BJ (cell line): ENCODE results near the gene HOXA10. TPM values are rescaled to one million over a fixed set of nuclear protein-coding genes. Genes with fewer than 3 reads are reported as not detected.

Experiments
- CTCF ChIA-PET: fragments of 350-600 bp; formaldehyde crosslinking; extraction: SDS; loops from one replicate; lab custom pipeline; 2021; ENCODE audit warnings: antibody characterized with exemption, inconsistent platforms; lab: Yijun Ruan, JAX
- POLR2A ChIA-PET: fragments of 300-600 bp; sonication (Branson Sonifier 250); formaldehyde crosslinking; extraction: SDS; loops from one replicate; lab custom pipeline; 2021; ENCODE audit warnings: antibody characterized with exemption; lab: Charles Lee
- DNase-seq: peaks from one replicate; pipeline ENCODE4 v3.0.0-alpha.2; 2011; ENCODE audit warnings: low read depth
- H3K27me3 ChIP-seq: 2 replicates; pipeline ENCODE4 v1.6.0; 2011; ENCODE audit warnings: low read length; ENCODE audit not compliant: control insufficient read depth, insufficient read depth
- H3K36me3 ChIP-seq: 2 replicates; pipeline ENCODE4 v1.5.1; 2011; ENCODE audit warnings: low read length; ENCODE audit not compliant: control insufficient read depth, insufficient read depth
- H3K4me3 ChIP-seq: 2 replicates; pipeline ENCODE4 v1.5.1; 2011; ENCODE audit warnings: low read depth, mild to moderate bottlenecking, control low read depth, low read length
- polyA plus RNA-seq: library from polyadenylated mRNA; depleted of rRNA; stranded (reverse); fragments of >200 nt; gene quantifications from 2 replicates; pipeline ENCODE4 v1.2.3, GENCODE V29; 2011
- TF ChIP-seq, protein P1 (sequence below): IDR thresholded peaks from 2 replicates; pipeline ENCODE4 v1.5.1; 2011; ENCODE audit warnings: low read depth, mild to moderate bottlenecking, control low read depth, inconsistent platforms, low read length, moderate library complexity; ENCODE audit not compliant: insufficient read depth

The HOXA10 gene
- polyA plus RNA-seq, 1 experiment = 54.7 TPM

DNA sequence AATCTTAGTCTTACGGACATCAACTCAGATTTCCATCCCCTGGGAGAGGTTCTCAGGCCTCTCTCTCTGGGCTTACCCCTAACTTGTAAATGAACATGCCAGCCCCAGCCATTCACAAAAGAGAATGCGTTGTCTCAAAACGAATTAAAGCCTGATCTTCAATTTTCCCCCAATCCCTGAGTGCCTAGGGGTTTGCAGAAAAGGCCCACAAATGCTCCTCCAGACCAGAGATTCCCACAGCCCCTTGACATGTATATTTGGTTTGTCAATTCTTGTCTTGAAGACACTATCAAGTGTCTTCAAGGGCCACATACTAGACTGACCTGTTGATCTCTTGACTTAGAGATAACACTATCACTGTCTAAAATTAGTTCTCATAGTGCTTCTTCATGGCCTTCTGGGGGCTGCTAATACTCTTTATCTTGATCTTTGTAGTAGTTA, 37.7 kb upstream of the HOXA10 start:
- Histone ChIP-seq H3K36me3 (no peaks in the 10 kb centered on the region), H3K4me3 (no peak overlapping the region), H3K27me3 (no peaks in the 10 kb centered on the region)
- ChIA-PET POLR2A (no interaction called here), CTCF (interaction anchor here (0.6 to 3.5 kb wide), 10 partner anchors 9 to 713 kb away, joined by 3 to 23 read pairs (median 4); partner anchors contain the start of gene HOXA13)
- TF ChIP-seq, protein P1, sequence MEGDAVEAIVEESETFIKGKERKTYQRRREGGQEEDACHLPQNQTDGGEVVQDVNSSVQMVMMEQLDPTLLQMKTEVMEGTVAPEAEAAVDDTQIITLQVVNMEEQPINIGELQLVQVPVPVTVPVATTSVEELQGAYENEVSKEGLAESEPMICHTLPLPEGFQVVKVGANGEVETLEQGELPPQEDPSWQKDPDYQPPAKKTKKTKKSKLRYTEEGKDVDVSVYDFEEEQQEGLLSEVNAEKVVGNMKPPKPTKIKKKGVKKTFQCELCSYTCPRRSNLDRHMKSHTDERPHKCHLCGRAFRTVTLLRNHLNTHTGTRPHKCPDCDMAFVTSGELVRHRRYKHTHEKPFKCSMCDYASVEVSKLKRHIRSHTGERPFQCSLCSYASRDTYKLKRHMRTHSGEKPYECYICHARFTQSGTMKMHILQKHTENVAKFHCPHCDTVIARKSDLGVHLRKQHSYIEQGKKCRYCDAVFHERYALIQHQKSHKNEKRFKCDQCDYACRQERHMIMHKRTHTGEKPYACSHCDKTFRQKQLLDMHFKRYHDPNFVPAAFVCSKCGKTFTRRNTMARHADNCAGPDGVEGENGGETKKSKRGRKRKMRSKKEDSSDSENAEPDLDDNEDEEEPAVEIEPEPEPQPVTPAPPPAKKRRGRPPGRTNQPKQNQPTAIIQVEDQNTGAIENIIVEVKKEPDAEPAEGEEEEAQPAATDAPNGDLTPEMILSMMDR = no peak
- DNase-seq = no peak

DNA sequence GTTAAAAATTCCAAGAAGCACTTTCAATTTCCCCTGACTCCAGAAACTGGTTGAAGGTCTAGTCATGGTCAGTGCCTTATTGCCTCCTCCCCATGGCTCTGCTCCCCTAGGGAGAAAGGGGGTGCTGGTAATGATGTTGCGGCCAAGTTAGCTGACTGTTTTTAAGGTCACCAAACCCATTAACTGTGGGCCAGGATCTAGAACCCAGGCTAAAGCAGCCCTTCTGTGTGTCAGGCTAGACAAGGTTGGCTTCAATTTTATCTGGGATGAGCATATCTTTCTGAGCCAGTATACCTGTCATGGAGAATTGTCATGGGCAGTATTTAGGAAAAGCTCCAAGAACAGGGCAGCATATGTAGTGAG, 36.9 kb upstream of the HOXA10 start:
- ChIA-PET POLR2A (no interaction called here), CTCF (interaction anchor here (0.6 to 3.5 kb wide), 19 partner anchors 8 to 940 kb away, joined by 3 to 23 read pairs (median 4); partner anchors contain the start of genes EVX1 and HOXA13)
- Histone ChIP-seq H3K4me3 (no peak overlapping the region), H3K36me3 (no peaks in the 10 kb centered on the region), H3K27me3 (no peaks in the 10 kb centered on the region)
- no peak for DNase-seq
- TF ChIP-seq, protein P1 = no peak

DNA sequence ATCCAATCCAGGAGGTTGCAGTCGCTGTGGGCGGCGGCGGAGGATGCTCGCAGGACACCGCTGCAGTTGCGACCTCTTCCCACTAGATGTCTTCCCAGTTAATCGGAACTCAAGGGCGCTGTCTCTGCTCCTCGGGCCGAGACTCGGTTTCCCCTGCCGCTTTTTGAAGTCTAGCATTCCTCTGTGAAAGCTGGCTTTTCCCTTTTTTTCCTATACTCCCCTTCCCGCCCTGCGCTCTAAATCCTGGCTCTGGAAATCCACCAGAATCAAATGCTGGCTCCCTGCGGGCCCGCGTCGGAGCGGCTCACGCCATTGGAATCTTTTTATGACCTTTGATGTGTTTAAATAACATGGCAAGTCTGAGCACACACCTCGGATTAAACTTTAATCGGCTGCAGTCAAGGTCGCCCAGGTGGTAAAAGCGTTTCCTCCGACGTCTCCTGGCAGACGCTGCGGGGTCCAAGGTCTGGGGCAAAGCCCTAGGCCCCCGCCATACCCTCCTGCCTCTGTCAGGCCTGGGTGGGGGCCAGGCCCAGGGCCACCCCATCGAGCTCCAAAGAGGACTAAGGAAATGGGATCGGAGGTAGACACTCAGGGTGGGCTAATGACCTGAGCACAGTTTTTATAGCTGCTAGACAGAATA, 36.4 kb upstream of the HOXA10 start:
- DNase-seq = no peak
- H3K36me3 ChIP-seq = no peaks in the 10 kb centered on the region
- H3K27me3 ChIP-seq = no peaks in the 10 kb centered on the region
- ChIA-PET CTCF (interaction anchor here (0.6 to 3.5 kb wide), 21 partner anchors 11 to 940 kb away, joined by 3 to 23 read pairs (median 4); partner anchors contain the start of genes EVX1 and HOXA13), POLR2A (no interaction called here)
- TF ChIP-seq, protein P1 = peak; percentile 79
- no peak overlapping the region for H3K4me3 ChIP-seq

DNA sequence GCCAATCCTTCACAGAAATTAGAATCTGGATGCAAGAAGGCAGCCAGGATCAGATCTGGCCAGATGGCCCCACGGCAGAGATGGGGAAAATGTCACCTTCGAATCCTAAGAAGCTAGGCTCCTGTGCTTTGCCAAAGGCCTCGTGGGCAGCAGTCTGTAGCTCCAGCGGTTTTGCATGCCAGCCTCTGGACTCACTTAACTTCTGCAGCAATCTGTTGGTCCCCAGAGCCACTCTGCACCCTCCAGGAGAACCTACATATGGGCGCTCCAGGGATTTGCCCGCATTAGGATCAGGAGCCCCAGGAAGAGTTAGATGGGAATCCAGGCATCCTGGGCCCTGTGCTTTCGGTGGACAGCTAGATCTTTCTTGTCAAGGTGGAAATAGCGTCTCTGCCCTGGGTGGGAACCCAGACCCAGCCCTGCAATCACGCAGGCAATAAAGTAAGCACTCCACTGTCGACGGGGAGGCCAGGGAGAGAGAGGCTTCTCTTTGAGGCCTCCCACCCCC, 35.9 kb upstream of the HOXA10 start:
- DNase-seq = no peak
- H3K4me3 ChIP-seq = no peak overlapping the region
- H3K27me3 ChIP-seq = no peaks in the 10 kb centered on the region
- TF ChIP-seq, protein P1 = no peak
- POLR2A ChIA-PET = no interaction called here
- H3K36me3 ChIP-seq = no peaks in the 10 kb centered on the region
- CTCF ChIA-PET = interaction anchor here (0.8 to 3.5 kb wide), 12 partner anchors 10 to 811 kb away, joined by 3 to 23 read pairs (median 4); partner anchors contain the start of genes EVX1 and HOXA13

DNA sequence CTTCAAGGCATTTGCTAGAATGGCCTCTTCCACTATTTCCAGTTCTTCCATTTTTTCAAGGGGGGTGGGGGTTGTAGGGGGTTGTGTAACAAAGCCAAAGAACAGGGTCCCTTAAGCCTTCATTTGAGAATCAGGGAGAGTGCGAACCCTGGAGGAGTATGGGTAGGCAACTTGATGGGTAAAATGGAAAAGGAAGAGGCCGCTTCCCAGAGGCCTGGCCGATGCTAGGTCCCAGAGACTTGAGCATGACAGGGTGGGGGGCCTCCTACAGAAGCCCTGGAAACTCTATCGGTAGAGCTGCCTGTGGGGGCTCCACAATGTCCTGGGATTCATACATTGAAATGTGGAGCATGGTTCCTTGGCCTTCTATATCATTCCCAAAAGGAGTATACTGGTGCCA, 34.9 kb upstream of the HOXA10 start:
- TF ChIP-seq, protein P1 = no peak
- ChIA-PET POLR2A (no interaction called here), CTCF (interaction anchor here (0.6 to 3.5 kb wide), 5 partner anchors 9 to 1645 kb away, joined by 3 to 23 read pairs (median 4); partner anchors contain the start of gene HOXA13)
- Histone ChIP-seq H3K4me3 (no peak overlapping the region), H3K27me3 (no peaks in the 10 kb centered on the region), H3K36me3 (no peaks in the 10 kb centered on the region)
- DNase-seq = no peak
